Keratinocyte (primary cell): ENCODE data around the gene SPAG9. TPM values are rescaled to one million over a fixed set of nuclear protein-coding genes. Genes with fewer than 3 reads are reported as not detected.

Source experiments
- DNase-seq: peaks from one replicate; pipeline ENCODE4 v3.0.0-alpha.2; 2011; ENCODE audit warnings: low read depth, missing footprints, low spot score
- FAIRE-seq: peaks from 2 replicates; lab custom pipeline; 2011; peaks lifted over from hg19 to GRCh38; lab: Jason Lieb, UNC
- H2AFZ ChIP-seq: 2 replicates; pipeline ENCODE4 v1.6.0; 2012; ENCODE audit warnings: low read length, control low read depth, inconsistent platforms; ENCODE audit not compliant: control insufficient read depth
- H3K27ac ChIP-seq: 2 replicates; pipeline ENCODE4 v1.5.1; 2011; ENCODE audit warnings: low read length; ENCODE audit not compliant: control insufficient read depth, insufficient read depth
- H3K27me3 ChIP-seq: 3 replicates; pipeline ENCODE4 v1.6.0; 2011; ENCODE audit warnings: low read length; ENCODE audit not compliant: control insufficient read depth, insufficient read depth; ENCODE audit errors: extremely low read depth
- H3K36me3 ChIP-seq, 2 experiments: 2 replicates in 1 of 2; 3 replicates in 1 of 2; pipeline ENCODE4 v1.5.1; 2011; ENCODE audit warnings: low read length in 2 of 2, mild to moderate bottlenecking in 1 of 2; ENCODE audit not compliant: control insufficient read depth in 2 of 2, insufficient read depth in 2 of 2; ENCODE audit errors: extremely low read depth in 1 of 2
- H3K4me1 ChIP-seq: 3 replicates; pipeline ENCODE4 v1.5.1; 2011; ENCODE audit warnings: low read length; ENCODE audit not compliant: control insufficient read depth, insufficient read depth; ENCODE audit errors: extremely low read depth
- H3K4me2 ChIP-seq: 3 replicates; pipeline ENCODE4 v1.6.0; 2011; ENCODE audit warnings: low read depth, low read length; ENCODE audit not compliant: control insufficient read depth, insufficient read depth; ENCODE audit errors: extremely low read depth
- H3K4me3 ChIP-seq, 3 experiments: fragments of 200-600 bp in 1 of 3; sonication (generic) in 1 of 3; 2 replicates in 2 of 3; 3 replicates in 1 of 3; pipeline ENCODE4 v1.5.1; 2011 to 2016; ENCODE audit warnings: low read length in 3 of 3, mild to moderate bottlenecking in 3 of 3, control low read depth in 2 of 3, inconsistent platforms in 1 of 3, low read depth in 1 of 3, mixed read lengths in 1 of 3, mixed run types in 1 of 3, moderate library complexity in 1 of 3; ENCODE audit not compliant: control insufficient read depth in 2 of 3, insufficient read depth in 2 of 3; ENCODE audit errors: extremely low read depth in 1 of 3
- H3K79me2 ChIP-seq: 2 replicates; pipeline ENCODE4 v1.6.0; 2012; ENCODE audit warnings: low read length; ENCODE audit not compliant: control insufficient read depth, insufficient read depth
- H3K9ac ChIP-seq: 3 replicates; pipeline ENCODE4 v1.6.0; 2011; ENCODE audit warnings: low read length; ENCODE audit not compliant: control insufficient read depth, insufficient read depth; ENCODE audit errors: extremely low read depth
- H3K9me1 ChIP-seq: 3 replicates; pipeline ENCODE4 v1.6.0; 2011; ENCODE audit warnings: low read length; ENCODE audit not compliant: control insufficient read depth, insufficient read depth; ENCODE audit errors: extremely low read depth
- H3K9me3 ChIP-seq: 2 replicates; pipeline ENCODE4 v1.5.1; 2012; ENCODE audit warnings: low read depth, low read length; ENCODE audit not compliant: control insufficient read depth
- H4K20me1 ChIP-seq: 3 replicates; pipeline ENCODE4 v1.6.0; 2011; ENCODE audit warnings: low read length; ENCODE audit not compliant: control insufficient read depth, insufficient read depth; ENCODE audit errors: extremely low read depth
- EZH2 ChIP-seq: IDR thresholded peaks from one replicate; pipeline ENCODE4 v1.6.1; 2012; ENCODE audit warnings: inconsistent platforms, mild to moderate bottlenecking, low read length, moderate library complexity
- dilution Hi-C: fragments of 300-500 bp; cut with MboI; formaldehyde crosslinking; loops from one replicate; pipeline ENCODE4 v1.7.0; 2020; ENCODE audit warnings: low sequenced_read_pairs; ENCODE audit not compliant: extremely low pct_ligation_motif_present
- polyA plus RNA-seq, 5 experiments: library from polyadenylated mRNA; depleted of rRNA in 3 of 5; stranded (reverse) in 3 of 5; stranded (forward) in 1 of 5; unstranded in 1 of 5; fragments of >200 nt; gene quantifications; 1 replicate in 1 of 5; 2 replicates in 3 of 5; 3 replicates in 1 of 5; pipeline versions ENCODE4 v1.2.1 to v1.2.3, GENCODE V29; 2011 to 2012; ENCODE audit warnings: missing spikeins in 2 of 5, low read depth in 1 of 5, low replicate concordance in 1 of 5
- TF ChIP-seq, protein P1 (sequence below), 3 experiments: IDR thresholded peaks in 1 of 3; conservative IDR thresholded peaks in 1 of 3; optimal IDR thresholded peaks in 1 of 3; 2 replicates in 2 of 3; 3 replicates in 1 of 3; pipeline versions ENCODE3 to v1.5.1; 2011; ENCODE audit warnings: low read length in 3 of 3, mild to moderate bottlenecking in 3 of 3, moderate library complexity in 2 of 3, control low read depth in 1 of 3, inconsistent platforms in 1 of 3; ENCODE audit not compliant: insufficient read depth in 2 of 3; ENCODE audit errors: extremely low read depth in 1 of 3

The SPAG9 gene
- polyA plus RNA-seq, 1 donor (not counting 4 experiments of a cell fraction or from before 2014, with no cell fraction given), result 43.1 TPM

- H2AFZ ChIP-seq, result no peak overlapping the region
- H3K79me2 ChIP-seq, result no peaks in the 10 kb centered on the region
- DNase-seq (no peak), FAIRE-seq (no peak)
- no peaks in the 10 kb centered on the region for H3K9me1 ChIP-seq
- H3K27ac ChIP-seq, result no peak overlapping the region
- dilution Hi-C loops, result no loop called here
- no peaks in the 10 kb centered on the region for H3K9me3 ChIP-seq
- no peaks in the 10 kb centered on the region for H4K20me1 ChIP-seq
- H3K9ac ChIP-seq, result no peak overlapping the region
- H3K36me3 ChIP-seq, result peaks cover 0 to 4% of the 10 kb centered on the region in 2 experiments
- H3K27me3 ChIP-seq, result no peaks in the 10 kb centered on the region
- H3K4me3 ChIP-seq, result no peak overlapping the region
- no peak overlapping the region for H3K4me2 ChIP-seq
- TF ChIP-seq, protein P1, sequence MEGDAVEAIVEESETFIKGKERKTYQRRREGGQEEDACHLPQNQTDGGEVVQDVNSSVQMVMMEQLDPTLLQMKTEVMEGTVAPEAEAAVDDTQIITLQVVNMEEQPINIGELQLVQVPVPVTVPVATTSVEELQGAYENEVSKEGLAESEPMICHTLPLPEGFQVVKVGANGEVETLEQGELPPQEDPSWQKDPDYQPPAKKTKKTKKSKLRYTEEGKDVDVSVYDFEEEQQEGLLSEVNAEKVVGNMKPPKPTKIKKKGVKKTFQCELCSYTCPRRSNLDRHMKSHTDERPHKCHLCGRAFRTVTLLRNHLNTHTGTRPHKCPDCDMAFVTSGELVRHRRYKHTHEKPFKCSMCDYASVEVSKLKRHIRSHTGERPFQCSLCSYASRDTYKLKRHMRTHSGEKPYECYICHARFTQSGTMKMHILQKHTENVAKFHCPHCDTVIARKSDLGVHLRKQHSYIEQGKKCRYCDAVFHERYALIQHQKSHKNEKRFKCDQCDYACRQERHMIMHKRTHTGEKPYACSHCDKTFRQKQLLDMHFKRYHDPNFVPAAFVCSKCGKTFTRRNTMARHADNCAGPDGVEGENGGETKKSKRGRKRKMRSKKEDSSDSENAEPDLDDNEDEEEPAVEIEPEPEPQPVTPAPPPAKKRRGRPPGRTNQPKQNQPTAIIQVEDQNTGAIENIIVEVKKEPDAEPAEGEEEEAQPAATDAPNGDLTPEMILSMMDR (optimal IDR thresholded peaks at IDR 0.05 in 1 of 3, IDR thresholded peaks at IDR 0.05 in 1 of 3, conservative IDR thresholded peaks at IDR 0.05 in 1 of 3; ENCODE audit: extremely low read depth in 1 of 3, insufficient read depth in 2 of 3, low read length in 3 of 3), result no peak
- TF ChIP-seq EZH2, result no peak
- H3K4me1 ChIP-seq, result no peaks in the 10 kb centered on the region
Observed at GRCh38 chr17:51013322-51013721, 107.3 kb downstream of the SPAG9 start.

DNA sequence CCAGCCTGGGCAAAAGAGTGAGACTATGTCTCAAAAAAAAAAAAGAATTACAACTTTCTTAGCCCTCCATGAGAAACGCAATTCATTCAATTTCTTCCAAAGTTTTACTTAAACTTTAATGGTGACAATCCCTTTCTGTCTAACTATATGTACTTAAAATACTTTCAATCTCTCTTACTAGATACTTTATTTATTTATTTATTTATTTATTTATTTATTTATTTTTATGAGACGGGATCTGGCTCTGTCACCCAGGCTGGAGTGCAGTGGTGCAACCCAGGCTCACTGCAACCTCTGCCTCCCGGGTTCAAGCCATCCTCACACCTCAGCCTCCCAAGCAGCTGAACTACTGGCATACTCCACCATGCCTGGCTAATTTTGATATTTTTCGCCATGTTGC is 108.1 kb downstream of the SPAG9 start:
- no peaks in the 10 kb centered on the region for H3K9me3 ChIP-seq
- no peak for FAIRE-seq
- H3K36me3 ChIP-seq, result peaks cover 0 to 4% of the 10 kb centered on the region in 2 experiments

More for the DNA sequence above, 108.1 kb downstream of the SPAG9 start:
- dilution Hi-C loops, result no loop called here
- TF ChIP-seq EZH2, result no peak
- TF ChIP-seq, protein P1 (optimal IDR thresholded peaks at IDR 0.05 in 1 of 3, IDR thresholded peaks at IDR 0.05 in 1 of 3, conservative IDR thresholded peaks at IDR 0.05 in 1 of 3; ENCODE audit: extremely low read depth in 1 of 3, insufficient read depth in 2 of 3, low read length in 3 of 3), result no peak
- H3K9me1 ChIP-seq, result no peaks in the 10 kb centered on the region
- no peaks in the 10 kb centered on the region for H3K27me3 ChIP-seq
- no peak overlapping the region for H3K4me2 ChIP-seq
- DNase-seq, result no peak
- no peaks in the 10 kb centered on the region for H3K79me2 ChIP-seq
- no peak overlapping the region for H2AFZ ChIP-seq
- no peak overlapping the region for H3K27ac ChIP-seq
- no peaks in the 10 kb centered on the region for H4K20me1 ChIP-seq
- H3K4me3 ChIP-seq, result no peak overlapping the region
- no peaks in the 10 kb centered on the region for H3K4me1 ChIP-seq
- no peak overlapping the region for H3K9ac ChIP-seq
